Coronary artery (tissue), 2 donors: ENCODE data around the gene SMAD2.

Source experiments
- DNase-seq: peaks from one replicate; pipeline ENCODE4 v3.0.0-alpha.2; 2017; ENCODE audit warnings: low spot score
- H3K27ac ChIP-seq, 2 donors: fragments of 200-600 bp; sonication (generic); one replicate each; pipeline ENCODE4 v1.5.1; 2016 to 2019
- H3K4me3 ChIP-seq: fragments of 200-600 bp; sonication (generic); 2 replicates; pipeline ENCODE4 v1.5.1; 2016; ENCODE audit warnings: mild to moderate bottlenecking, moderate library complexity
- CTCF ChIP-seq: fragments of 200-600 bp; sonication (generic); IDR thresholded peaks from one replicate; pipeline ENCODE4 v1.5.1; 2019; ENCODE audit warnings: antibody characterized with exemption

The SMAD2 gene

GRCh38 chr18:47863041-47863440, 67.4 kb downstream of the SMAD2 start:
- TF ChIP-seq CTCF, result no peak
- no peak overlapping the region for H3K4me3 ChIP-seq
- DNase-seq, result no peak
- H3K27ac ChIP-seq, result no peak overlapping the region

DNA sequence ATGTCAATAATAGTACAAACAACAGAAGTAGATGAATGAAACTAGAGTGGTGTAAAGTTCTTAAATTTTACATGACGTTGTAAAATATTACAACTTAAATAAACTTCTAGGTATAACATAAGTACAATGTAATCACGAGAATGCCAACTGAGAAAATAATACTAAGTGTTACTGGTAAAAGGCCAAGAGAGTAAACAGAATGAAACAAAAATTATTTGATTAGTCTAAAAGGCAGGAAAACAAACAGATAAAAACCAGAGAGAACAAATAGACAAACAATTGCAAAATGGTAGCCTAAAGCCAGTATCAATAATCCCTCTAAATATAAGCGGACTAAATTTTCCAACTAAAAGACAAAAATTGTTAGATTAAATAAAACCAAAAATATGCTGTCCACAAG, 71.9 kb downstream of the SMAD2 start:
- Histone ChIP-seq H3K4me3 (no peak overlapping the region), H3K27ac (no peak overlapping the region)
- TF ChIP-seq CTCF, result no peak
- DNase-seq, result no peak

DNA sequence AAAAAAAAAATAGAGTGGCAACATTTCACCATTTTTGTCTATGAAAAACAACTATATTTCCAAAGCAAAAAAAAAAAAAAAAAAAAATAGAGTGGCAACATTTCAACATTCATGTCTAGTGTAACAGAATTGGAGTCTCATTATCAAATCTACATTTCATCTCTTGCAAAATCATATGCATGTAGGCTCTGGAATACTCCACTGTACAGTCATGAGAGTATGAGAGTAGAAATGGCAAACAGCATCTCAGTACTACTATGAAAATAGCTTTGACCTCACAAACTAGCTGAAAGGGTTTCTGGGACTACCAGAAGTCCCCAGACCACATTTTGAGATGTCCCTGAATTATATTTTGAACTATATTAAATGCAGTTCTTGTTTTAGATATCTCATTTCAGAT, 82.8 kb downstream of the SMAD2 start:
- no peak for TF ChIP-seq CTCF
- no peak overlapping the region for H3K4me3 ChIP-seq
- no peak for DNase-seq
- no peak overlapping the region for H3K27ac ChIP-seq

DNA sequence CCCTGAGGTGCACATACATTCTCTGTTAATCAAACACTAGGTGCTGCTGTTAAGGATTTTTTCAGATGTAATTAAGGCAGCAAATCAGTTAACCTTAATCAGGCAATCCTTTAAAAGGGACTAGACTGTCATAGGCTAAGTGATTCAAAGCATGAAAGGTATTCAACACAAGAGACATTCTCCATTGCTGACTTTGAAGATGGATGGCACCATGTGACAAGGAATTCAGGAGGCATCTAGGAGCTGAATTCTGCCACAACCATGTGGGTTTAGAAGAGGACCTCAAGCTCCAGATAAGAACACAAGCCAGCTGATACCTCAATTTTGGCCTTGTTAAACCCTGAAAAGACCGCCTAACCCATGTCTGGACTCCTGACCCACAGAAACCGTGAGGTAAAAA, 84.0 kb downstream of the SMAD2 start:
- DNase-seq, result no peak
- H3K4me3 ChIP-seq, result no peak overlapping the region
- H3K27ac ChIP-seq, result no peak overlapping the region
- TF ChIP-seq CTCF, result no peak

DNA sequence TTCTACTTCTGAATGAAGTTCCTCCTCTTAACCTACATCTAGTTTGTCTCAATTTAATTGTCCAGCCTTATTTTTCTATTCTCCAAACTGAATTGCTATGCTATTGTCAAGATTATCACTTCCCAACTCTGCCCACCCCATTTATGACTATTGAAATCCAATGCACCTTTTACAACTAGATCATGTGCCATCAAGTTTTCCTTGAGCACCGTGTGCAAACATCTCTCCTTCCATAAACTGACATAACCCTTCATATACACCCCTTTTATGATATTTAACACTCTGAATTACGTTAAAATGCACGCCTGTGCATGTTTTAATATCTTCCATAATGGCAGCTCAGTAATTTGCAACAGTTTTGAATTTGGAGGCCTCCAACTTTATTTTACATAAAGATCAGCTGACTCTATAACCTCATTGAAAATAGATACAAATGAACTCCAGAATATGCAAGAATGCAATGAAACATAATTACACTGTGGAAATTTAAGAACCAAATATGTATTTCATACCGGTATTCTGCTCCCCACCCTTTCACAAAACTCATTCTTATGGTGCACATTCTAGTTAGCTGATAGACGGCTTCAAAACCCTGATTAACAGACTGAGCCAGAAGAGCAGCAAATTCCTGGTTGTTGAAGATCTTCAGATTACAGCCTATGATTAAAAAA, 85.5 kb downstream of the SMAD2 start:
- TF ChIP-seq CTCF, result no peak
- no peak overlapping the region for H3K27ac ChIP-seq
- H3K4me3 ChIP-seq, result no peak overlapping the region
- no peak for DNase-seq

DNA sequence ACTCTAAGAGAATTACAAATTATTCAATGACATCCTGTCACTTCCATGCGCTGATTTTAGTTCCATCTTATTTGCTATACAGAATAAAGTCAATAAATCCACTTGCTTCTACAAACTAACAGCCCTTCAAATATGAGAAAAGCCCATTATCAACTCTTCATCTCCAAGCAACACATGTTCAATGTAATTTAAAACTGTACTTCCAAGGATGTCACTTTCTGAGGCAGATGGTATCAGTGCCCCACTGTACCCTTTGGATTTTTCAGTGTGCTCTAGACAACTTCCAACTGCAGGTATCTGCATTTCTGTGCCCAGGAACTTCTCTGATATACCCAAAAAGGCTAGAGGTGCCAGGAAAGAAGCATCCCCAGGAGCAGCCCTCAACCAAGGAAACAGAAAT, 87.6 kb downstream of the SMAD2 start:
- no peak for DNase-seq
- H3K27ac ChIP-seq, result no peak overlapping the region
- TF ChIP-seq CTCF, result no peak
- no peak overlapping the region for H3K4me3 ChIP-seq

DNA sequence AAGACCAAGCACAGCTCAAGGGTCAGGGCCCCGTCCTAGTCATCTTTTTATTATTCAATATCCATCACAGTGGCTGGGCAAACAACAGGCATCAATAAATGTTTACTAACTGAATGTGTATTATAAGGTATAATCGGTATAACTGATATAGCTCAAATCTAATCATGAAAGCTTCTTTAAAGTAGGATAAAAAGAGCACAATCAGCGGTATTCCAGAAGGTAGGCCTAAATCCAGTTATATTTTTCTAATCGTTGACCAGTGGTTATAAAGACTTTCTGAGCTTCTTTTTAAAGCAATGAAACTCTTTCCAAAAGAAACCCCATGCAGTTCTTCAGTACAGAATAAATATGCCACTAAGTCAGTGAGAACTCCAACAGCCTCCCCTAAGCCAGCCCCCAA, 92.1 kb downstream of the SMAD2 start:
- no peak for DNase-seq
- no peak for TF ChIP-seq CTCF
- Histone ChIP-seq H3K4me3 (no peak overlapping the region), H3K27ac (no peak overlapping the region)
